HCT116 (cell line): ENCODE data around the gene ABHD14A. TPM values are rescaled to one million over a fixed set of nuclear protein-coding genes. Genes with fewer than 3 reads are reported as not detected.

Source experiments
- ATAC-seq: fragments of 200-7000 bp; cut with Tn5 transposase; 2 replicates; pipeline ENCODE4 v1.9.1; 2020; ENCODE audit warnings: mild to moderate bottlenecking, moderate library complexity
- BruUV-seq: library from RNA; stranded (reverse); fragments of 400-500 nt; replicated peaks from 2 replicates; lab custom pipeline; 2021; lab: Mats Ljungman, UMichigan
- CTCF ChIA-PET: fragments of 300-600 bp; sonication (Branson Sonifier 250); formaldehyde crosslinking; loops from one replicate; lab custom pipeline; 2021; ENCODE audit warnings: antibody characterized with exemption; lab: Charles Lee
- POLR2A ChIA-PET: fragments of 300-600, 350-600 bp; sonication (Branson Sonifier 250); formaldehyde crosslinking; loops from one replicate; lab custom pipeline; 2021; ENCODE audit warnings: antibody characterized with exemption; lab: Charles Lee
- RAD21 ChIA-PET, 2 experiments: fragments of 300-600 bp; sonication (Branson Sonifier 250); formaldehyde crosslinking; loops; one replicate each; lab custom pipeline; 2023; ENCODE audit warnings: low total read pairs in 2 of 2; ENCODE audit not compliant: uncharacterized antibody in 2 of 2, unreplicated experiment in 2 of 2, low non-redundant PET in 1 of 2; lab: Charles Lee
- DNase-seq: peaks from one replicate; pipeline ENCODE4 v3.0.0-alpha.2; 2010; ENCODE audit warnings: low read depth, low spot score
- H2AFZ ChIP-seq: fragments of 200-600 bp; shearing (Covaris generic), sonication (generic); 2 replicates; pipeline ENCODE4 v1.6.1; 2017; ENCODE audit warnings: low read depth, mixed run types, mixed read lengths, antibody characterized with exemption, low read length; ENCODE audit not compliant: poor library complexity, severe bottlenecking
- H3K27ac ChIP-seq: 2 replicates; pipeline ENCODE4 v1.5.1; 2012; ENCODE audit warnings: low read depth, low read length
- H3K27me3 ChIP-seq: fragments of 200-600 bp; sonication (generic); 2 replicates; pipeline ENCODE4 v1.6.1; 2016; ENCODE audit warnings: mixed run types, low read length, mixed read lengths; ENCODE audit not compliant: insufficient read depth
- H3K36me3 ChIP-seq, 2 experiments: fragments of 200-500 bp in 1 of 2; fragments of 200-600 bp in 1 of 2; sonication (Bioruptor generic) in 1 of 2; sonication (generic) in 1 of 2; 2 replicates each; pipeline versions ENCODE4 v1.5.1 to v1.6.1; 2014 to 2016; ENCODE audit warnings: low read length in 2 of 2, inconsistent platforms in 1 of 2, mixed read lengths in 1 of 2, mixed run types in 1 of 2; ENCODE audit not compliant: insufficient read depth in 2 of 2, control insufficient read depth in 1 of 2
- H3K4me1 ChIP-seq, 2 experiments: fragments of 200-600 bp in 1 of 2; sonication (generic) in 1 of 2; 2 replicates each; pipeline versions ENCODE4 v1.5.1 to v1.6.1; 2012 to 2017; ENCODE audit warnings: low read length in 2 of 2, inconsistent platforms in 1 of 2, mild to moderate bottlenecking in 1 of 2, mixed read lengths in 1 of 2, mixed run types in 1 of 2, moderate library complexity in 1 of 2; ENCODE audit not compliant: insufficient read depth in 2 of 2, control insufficient read depth in 1 of 2
- H3K4me2 ChIP-seq: fragments of 200-600 bp; sonication (generic); 2 replicates; pipeline ENCODE4 v1.6.1; 2017; ENCODE audit warnings: mixed run types, low read length, mixed read lengths
- H3K4me3 ChIP-seq, 2 experiments: fragments of 200-600 bp in 1 of 2; sonication (generic) in 1 of 2; replicated peaks in 1 of 2; 2 replicates each; pipeline ENCODE4 v1.5.1; 2011 to 2016; ENCODE audit warnings: low read length in 2 of 2, control low read depth in 1 of 2, low read depth in 1 of 2, mild to moderate bottlenecking in 1 of 2, mixed read lengths in 1 of 2, mixed run types in 1 of 2
- H3K79me2 ChIP-seq: fragments of 200-600 bp; sonication (generic); 2 replicates; pipeline ENCODE4 v1.6.1; 2017; ENCODE audit warnings: mild to moderate bottlenecking, mixed run types, low read length, moderate library complexity, mixed read lengths; ENCODE audit not compliant: insufficient read depth
- H3K9ac ChIP-seq: fragments of 200-600 bp; sonication (generic); 2 replicates; pipeline ENCODE4 v1.6.1; 2016; ENCODE audit warnings: low read length, mixed read lengths
- H3K9me2 ChIP-seq: fragments of 200-600 bp; sonication (generic), shearing (Covaris generic); 2 replicates; pipeline ENCODE4 v1.6.1; 2017; ENCODE audit warnings: mixed run types, mild to moderate bottlenecking, moderate library complexity; ENCODE audit not compliant: insufficient read depth
- H3K9me3 ChIP-seq, 2 experiments: fragments of 200-500 bp in 1 of 2; fragments of 200-600 bp in 1 of 2; sonication (Bioruptor generic) in 1 of 2; sonication (generic) in 1 of 2; 2 replicates each; pipeline ENCODE4 v1.6.1; 2014 to 2017; ENCODE audit warnings: low read length in 2 of 2, mixed read lengths in 2 of 2, inconsistent platforms in 1 of 2, low read depth in 1 of 2, mild to moderate bottlenecking in 1 of 2, mixed run types in 1 of 2, moderate library complexity in 1 of 2; ENCODE audit not compliant: control insufficient read depth in 1 of 2, insufficient read depth in 1 of 2
- H4K20me1 ChIP-seq: fragments of 200-600 bp; sonication (generic), shearing (Covaris generic); 2 replicates; pipeline ENCODE4 v1.6.1; 2017; ENCODE audit warnings: mixed run types, mild to moderate bottlenecking, moderate library complexity; ENCODE audit not compliant: insufficient read depth
- CEBPB ChIP-seq: IDR thresholded peaks from 2 replicates; pipeline ENCODE4 v1.6.1; 2012; ENCODE audit warnings: low read depth
- EZH2 ChIP-seq: fragments of 200-600 bp; sonication (generic); IDR thresholded peaks from 2 replicates; pipeline ENCODE4 v1.6.1; 2017; ENCODE audit warnings: antibody characterized with exemption, mixed run types
- EZH2phosphoT487 ChIP-seq: fragments of 200-600 bp; IDR thresholded peaks from 2 replicates; pipeline ENCODE4 v1.6.1; 2018; ENCODE audit warnings: antibody characterized with exemption, borderline replicate concordance
- FOSL1 ChIP-seq: IDR thresholded peaks from 2 replicates; pipeline ENCODE4 v1.6.1; 2012; ENCODE audit warnings: low read depth
- JUND ChIP-seq: IDR thresholded peaks from 2 replicates; pipeline ENCODE4 v1.6.1; 2012
- POLR2AphosphoS5 ChIP-seq: IDR thresholded peaks from 2 replicates; pipeline ENCODE4 v1.6.1; 2011; ENCODE audit warnings: mild to moderate bottlenecking, low read depth, low read length, moderate library complexity
- RAD21 ChIP-seq: IDR thresholded peaks from 2 replicates; pipeline ENCODE4 v1.6.1; 2012; ENCODE audit warnings: low read depth, mild to moderate bottlenecking
- SIN3A ChIP-seq: IDR thresholded peaks from 2 replicates; pipeline ENCODE4 v1.6.1; 2012; ENCODE audit warnings: low read depth
- SP1 ChIP-seq: IDR thresholded peaks from 2 replicates; pipeline ENCODE4 v1.6.1; 2012; ENCODE audit warnings: low read depth
- SRF ChIP-seq: IDR thresholded peaks from 2 replicates; pipeline ENCODE4 v1.6.1; 2012; ENCODE audit warnings: low read depth
- TCF7L2 ChIP-seq: IDR thresholded peaks from 2 replicates; pipeline ENCODE4 v1.7.0; 2011; ENCODE audit warnings: borderline replicate concordance, inconsistent platforms; ENCODE audit not compliant: insufficient read depth, insufficient read length; ENCODE audit errors: extremely low read depth
- YY1 ChIP-seq: IDR thresholded peaks from 2 replicates; pipeline ENCODE4 v1.6.1; 2011; ENCODE audit warnings: low read length, low read depth, moderate library complexity, mild to moderate bottlenecking; ENCODE audit not compliant: insufficient replicate concordance; ENCODE audit errors: extremely low read depth
- ZFX ChIP-seq: fragments of 450-650 bp; IDR thresholded peaks from 2 replicates; pipeline ENCODE4 v1.6.1; 2017
- ZNF274 ChIP-seq: fragments of 200-500 bp; sonication (Bioruptor generic); IDR thresholded peaks from 2 replicates; pipeline ENCODE4 v1.6.1; 2014; ENCODE audit warnings: mild to moderate bottlenecking, low read depth, low read length, inconsistent platforms
- intact Hi-C: fragments of 100-400 bp; cut with micrococcal nuclease; formaldehyde crosslinking; loops from 2 replicates; pipeline ENCODE4 v1.10.0; 2022
- total RNA-seq: library from RNA; stranded (reverse); gene quantifications from one replicate; pipeline ENCODE4 v1.2.1, GENCODE V29; 2021; ENCODE audit not compliant: unreplicated experiment
- TF ChIP-seq, protein P1 (sequence below), 3 experiments: fragments of 200-600 bp in 1 of 3; sonication (generic) in 1 of 3; IDR thresholded peaks in 2 of 3; conservative IDR thresholded peaks in 1 of 3; 2 replicates each; pipeline ENCODE4 v1.5.1; 2012 to 2017; ENCODE audit warnings: low read depth in 2 of 3, low read length in 2 of 3, antibody characterized with exemption in 1 of 3, borderline replicate concordance in 1 of 3, control low read depth in 1 of 3, mild to moderate bottlenecking in 1 of 3, mixed read lengths in 1 of 3, mixed run types in 1 of 3, moderate library complexity in 1 of 3; ENCODE audit not compliant: insufficient read depth in 1 of 3
- TF ChIP-seq, protein P2 (sequence below): IDR thresholded peaks from 2 replicates; pipeline ENCODE4 v1.6.1; 2011; ENCODE audit warnings: mild to moderate bottlenecking, low read length, moderate library complexity; ENCODE audit not compliant: insufficient replicate concordance; ENCODE audit errors: extremely low read depth
- TF ChIP-seq, protein P3 (sequence below): IDR thresholded peaks from 2 replicates; pipeline ENCODE4 v1.6.1; 2012

ABHD14A gene
- total RNA-seq, 1 experiment from 2014 or later, result 11.6 TPM

DNA sequence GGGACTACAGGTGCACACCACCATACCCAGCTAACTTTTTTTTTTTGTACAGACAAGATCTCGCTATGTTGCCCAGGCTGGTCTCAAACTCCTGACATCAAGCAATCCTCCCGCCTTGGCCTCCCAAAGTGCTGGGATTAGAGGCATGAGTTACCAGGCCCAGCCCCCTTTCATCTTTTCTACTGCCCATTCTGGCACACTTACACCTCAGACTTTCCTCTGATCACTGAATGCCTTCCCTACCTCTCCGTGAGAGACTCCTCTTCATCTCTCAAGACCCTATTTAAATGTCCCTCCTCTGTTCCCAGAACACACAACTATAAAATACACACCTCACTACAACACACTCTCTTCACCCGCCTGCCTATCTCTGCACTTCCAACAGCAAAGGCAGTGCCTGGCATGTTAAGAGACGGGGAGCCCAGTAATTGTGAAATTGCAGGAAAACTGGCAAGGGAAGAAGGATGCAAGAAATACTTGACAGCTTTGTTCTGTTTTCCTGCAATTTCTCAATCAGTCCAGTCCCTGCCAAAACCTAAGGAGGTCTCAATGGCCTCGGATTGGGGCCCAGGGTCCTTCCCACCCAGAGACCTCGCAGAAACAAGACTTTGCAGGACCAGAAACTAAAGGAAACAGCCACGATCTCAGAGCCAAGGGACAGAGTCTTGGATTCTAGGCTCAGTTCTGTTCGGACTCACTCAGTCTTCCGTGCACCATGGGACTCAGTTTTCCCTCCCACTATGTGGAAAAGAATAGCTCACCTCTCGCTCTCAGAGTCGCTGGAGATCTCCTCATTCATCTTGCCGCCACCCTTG, 34.0 kb upstream of the ABHD14A start:
- peak overlapping the region; percentile 62 for H3K27ac ChIP-seq
- H3K27me3 ChIP-seq, result no peaks in the 10 kb centered on the region
- no peak for ATAC-seq
- H3K36me3 ChIP-seq, result peaks cover 10 to 34% of the 10 kb centered on the region in 2 experiments
- H4K20me1 ChIP-seq, result 0 out of 2 replicates have a peak, but pooled peaks cover 4% of the 10 kb centered on the region
- BruUV-seq, result TSS peak; percentile 66
- no peak for DNase-seq
- peak overlapping the region; percentile 100 for H3K4me2 ChIP-seq
- ChIA-PET CTCF (interaction anchor here (0.6 to 2.4 kb wide), 21 partner anchors 9 to 439 kb away, joined by 3 to 46 read pairs (median 4); partner anchors contain the start of genes ABHD14A, ABHD14B, ACY1 and IQCF1), POLR2A (interaction anchor here (0.6 to 2.3 kb wide), 8 partner anchors 8 to 52 kb away, joined by 3 to 31 read pairs (median 4); partner anchors contain the start of genes ABHD14B and ACY1), RAD21 (interaction anchor here (0.6 to 1.9 kb wide), 5 partner anchors 33 to 116 kb away, joined by 3 to 7 read pairs (median 4); partner anchors contain the start of genes ABHD14B (in 1 of the 2) and RPL29 (in 1 of the 2))
- peaks cover 23 to 29% of the 10 kb centered on the region in 2 experiments for H3K4me1 ChIP-seq
- H2AFZ ChIP-seq, result no peak overlapping the region
- H3K9ac ChIP-seq, result peak overlapping the region; percentile 85
- intact Hi-C loops, result loop anchor here (5.0 kb wide), 1 partner anchor 211 kb away; the partner anchor contains the start of gene POC1A
- peaks cover 51% of the 10 kb centered on the region for H3K79me2 ChIP-seq
- H3K4me3 ChIP-seq, result peak overlapping the region; percentile 82 to 89
- H3K9me2 ChIP-seq, result no peaks in the 10 kb centered on the region
- no peaks in the 10 kb centered on the region for H3K9me3 ChIP-seq
- TF ChIP-seq CEBPB, result no peak
- no peak for TF ChIP-seq EZH2
- no peak for TF ChIP-seq JUND
- TF ChIP-seq YY1, result no peak
- no peak for TF ChIP-seq ZNF274
- TF ChIP-seq, protein P1, sequence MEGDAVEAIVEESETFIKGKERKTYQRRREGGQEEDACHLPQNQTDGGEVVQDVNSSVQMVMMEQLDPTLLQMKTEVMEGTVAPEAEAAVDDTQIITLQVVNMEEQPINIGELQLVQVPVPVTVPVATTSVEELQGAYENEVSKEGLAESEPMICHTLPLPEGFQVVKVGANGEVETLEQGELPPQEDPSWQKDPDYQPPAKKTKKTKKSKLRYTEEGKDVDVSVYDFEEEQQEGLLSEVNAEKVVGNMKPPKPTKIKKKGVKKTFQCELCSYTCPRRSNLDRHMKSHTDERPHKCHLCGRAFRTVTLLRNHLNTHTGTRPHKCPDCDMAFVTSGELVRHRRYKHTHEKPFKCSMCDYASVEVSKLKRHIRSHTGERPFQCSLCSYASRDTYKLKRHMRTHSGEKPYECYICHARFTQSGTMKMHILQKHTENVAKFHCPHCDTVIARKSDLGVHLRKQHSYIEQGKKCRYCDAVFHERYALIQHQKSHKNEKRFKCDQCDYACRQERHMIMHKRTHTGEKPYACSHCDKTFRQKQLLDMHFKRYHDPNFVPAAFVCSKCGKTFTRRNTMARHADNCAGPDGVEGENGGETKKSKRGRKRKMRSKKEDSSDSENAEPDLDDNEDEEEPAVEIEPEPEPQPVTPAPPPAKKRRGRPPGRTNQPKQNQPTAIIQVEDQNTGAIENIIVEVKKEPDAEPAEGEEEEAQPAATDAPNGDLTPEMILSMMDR (IDR thresholded peaks at IDR 0.05 in 2 of 3, conservative IDR thresholded peaks at IDR 0.05 in 1 of 3; ENCODE audit: borderline replicate concordance in 1 of 3, insufficient read depth in 1 of 3, low read depth in 2 of 3, low read length in 2 of 3), result no peak
- TF ChIP-seq ZFX, result no peak
- TF ChIP-seq TCF7L2, result no peak
- TF ChIP-seq SP1, result no peak
- no peak for TF ChIP-seq SRF
- TF ChIP-seq, protein P2, sequence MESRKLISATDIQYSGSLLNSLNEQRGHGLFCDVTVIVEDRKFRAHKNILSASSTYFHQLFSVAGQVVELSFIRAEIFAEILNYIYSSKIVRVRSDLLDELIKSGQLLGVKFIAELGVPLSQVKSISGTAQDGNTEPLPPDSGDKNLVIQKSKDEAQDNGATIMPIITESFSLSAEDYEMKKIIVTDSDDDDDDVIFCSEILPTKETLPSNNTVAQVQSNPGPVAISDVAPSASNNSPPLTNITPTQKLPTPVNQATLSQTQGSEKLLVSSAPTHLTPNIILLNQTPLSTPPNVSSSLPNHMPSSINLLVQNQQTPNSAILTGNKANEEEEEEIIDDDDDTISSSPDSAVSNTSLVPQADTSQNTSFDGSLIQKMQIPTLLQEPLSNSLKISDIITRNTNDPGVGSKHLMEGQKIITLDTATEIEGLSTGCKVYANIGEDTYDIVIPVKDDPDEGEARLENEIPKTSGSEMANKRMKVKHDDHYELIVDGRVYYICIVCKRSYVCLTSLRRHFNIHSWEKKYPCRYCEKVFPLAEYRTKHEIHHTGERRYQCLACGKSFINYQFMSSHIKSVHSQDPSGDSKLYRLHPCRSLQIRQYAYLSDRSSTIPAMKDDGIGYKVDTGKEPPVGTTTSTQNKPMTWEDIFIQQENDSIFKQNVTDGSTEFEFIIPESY, result no peak
- TF ChIP-seq, protein P3, sequence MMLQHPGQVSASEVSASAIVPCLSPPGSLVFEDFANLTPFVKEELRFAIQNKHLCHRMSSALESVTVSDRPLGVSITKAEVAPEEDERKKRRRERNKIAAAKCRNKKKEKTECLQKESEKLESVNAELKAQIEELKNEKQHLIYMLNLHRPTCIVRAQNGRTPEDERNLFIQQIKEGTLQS, result no peak
- no peak for TF ChIP-seq RAD21
- no peak for TF ChIP-seq POLR2AphosphoS5
- no peak for TF ChIP-seq FOSL1
- TF ChIP-seq EZH2phosphoT487, result no peak
- no peak for TF ChIP-seq SIN3A
